ENCODE data around the gene SPATA25.
"Not testable (repeated sequence)": the region's sequence is repeated elsewhere in the genome, so short reads cannot be mapped to it uniquely, and the experiment has no call there.

Gene SPATA25, protein sequence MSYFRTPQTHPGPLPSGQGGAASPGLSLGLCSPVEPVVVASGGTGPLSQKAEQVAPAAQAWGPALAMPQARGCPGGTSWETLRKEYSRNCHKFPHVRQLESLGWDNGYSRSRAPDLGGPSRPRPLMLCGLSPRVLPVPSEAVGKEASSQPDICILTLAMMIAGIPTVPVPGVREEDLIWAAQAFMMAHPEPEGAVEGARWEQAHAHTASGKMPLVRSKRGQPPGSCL

DNA sequence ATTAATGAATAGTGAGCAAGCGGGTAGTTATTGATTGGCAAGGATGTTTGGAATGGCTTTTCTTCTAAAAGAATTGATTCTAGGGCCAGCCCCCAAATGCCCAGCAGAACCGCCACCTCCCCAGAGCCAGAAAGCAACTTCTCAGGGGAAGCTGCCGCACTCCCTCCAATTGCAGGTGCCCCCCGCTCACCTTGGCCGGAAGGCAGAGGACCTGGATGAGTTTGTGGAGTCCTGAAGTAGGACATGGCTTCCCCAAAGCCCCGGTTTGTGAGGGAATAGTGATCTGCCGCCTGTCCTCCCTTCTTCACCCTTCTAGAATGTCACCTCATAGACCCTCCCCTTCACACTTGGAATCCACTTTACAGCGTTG, at the start of gene SPATA25:
TSS of gene SPATA25 (minus strand) at position 277 of the 370 bp plus-strand sequence. CDS start at position 245, 32 bp downstream.
- no peak for DNase-seq

DNA sequence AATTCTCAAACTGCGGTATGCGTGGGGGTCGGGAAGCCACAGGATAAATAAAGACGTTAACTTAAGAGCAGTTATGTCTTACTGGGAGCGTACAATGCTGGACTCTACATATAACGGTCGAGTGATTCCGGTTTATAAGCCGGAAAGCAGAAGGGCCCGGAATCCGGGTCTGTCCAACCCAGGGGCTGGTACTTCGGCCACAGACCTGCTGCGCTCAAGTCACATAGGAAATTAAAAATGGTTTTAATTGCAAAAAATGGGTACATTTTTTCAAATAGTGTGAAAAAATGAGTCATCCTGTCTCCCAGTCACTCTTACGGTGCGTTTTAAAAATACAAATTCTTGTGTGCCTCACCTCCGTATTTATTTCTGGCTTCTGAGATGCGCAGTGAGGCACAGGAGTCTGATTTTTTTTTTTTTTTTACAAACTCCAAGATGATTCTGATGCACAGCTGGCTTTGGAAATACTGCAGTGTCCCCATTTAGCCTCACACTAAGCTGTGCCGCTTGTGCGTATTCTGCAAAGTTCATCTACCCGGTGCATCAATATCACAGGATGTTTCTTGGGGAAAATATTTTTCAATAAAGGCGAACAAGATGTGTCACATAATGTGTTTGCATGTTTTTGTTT, 48.1 kb upstream of the SPATA25 start:
- DNase-seq = no peak

DNA sequence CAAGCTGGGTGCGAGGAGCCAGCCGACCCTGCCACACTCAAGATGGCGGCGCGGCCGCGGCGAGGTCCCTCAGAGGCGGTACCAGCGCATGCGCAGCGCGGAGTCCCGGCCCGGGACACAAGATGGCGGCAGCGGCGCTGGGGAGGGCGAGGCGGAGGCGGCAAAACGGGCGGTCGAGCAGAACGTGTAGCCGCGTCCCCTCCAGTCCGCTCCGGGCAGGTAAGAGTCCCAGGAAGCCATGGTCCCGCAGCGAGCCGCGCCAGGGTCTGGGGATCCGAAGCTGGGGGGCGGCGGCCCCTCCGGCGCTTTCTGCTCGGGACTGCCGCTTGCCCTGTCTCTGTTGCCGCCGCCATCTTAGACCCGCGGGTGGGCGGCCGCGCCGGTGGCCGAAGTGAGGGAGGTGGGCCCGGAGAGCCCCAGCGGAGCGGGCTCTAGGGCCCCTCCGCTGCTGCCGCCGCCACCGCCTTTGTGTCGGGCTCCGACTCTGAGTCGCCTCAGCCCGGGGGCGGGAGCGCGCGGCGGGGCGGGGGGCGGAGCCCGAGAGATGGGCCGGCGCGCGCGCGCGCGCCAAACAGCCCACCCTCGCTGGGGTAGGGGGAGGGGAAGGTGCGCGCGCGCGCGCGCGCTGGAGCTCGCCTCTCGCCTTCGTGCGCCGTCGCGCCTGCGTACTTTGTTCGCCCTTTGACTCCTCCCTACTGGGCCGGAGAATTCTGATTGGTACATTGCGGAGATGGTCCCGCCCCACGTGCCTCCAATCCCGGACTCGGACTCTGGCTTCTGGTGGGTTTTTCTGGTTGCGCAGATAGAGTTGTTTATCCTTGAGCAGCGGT, 47.4 kb upstream of the SPATA25 start, which contains the start of gene PCIF1:
TSS of gene PCIF1 (plus strand) at position 98 of the 830 bp plus-strand sequence. CDS start 4,317 bp downstream, outside the sequence.
- DNase-seq = peak; percentile 98

DNA sequence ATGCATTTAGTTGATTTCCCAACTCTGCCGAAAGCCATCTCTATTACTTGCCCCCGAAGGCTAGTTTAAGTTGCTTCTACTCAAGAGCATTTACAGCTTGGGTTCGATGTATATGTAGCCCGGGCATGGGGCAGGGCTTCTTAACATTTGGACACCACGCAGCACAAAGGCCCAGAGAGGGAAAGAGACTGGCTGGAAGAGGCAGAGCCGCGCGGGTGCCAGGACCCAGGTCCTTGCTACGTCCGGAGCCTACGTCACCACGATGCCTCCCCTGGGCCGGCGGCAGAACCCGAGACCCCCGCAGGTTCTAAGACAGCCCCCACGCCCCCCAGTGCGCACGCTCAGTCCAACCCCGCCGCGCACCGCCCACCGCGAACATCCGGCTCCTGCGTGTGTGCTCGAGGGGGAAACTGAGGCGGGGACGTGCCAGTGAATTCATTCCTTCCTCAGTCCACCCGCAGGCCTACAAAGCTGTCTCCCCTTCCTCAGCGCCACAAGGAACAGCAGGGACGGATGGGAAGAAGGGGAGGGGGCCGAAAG, 46.7 kb upstream of the SPATA25 start:
- DNase-seq = peak; percentile 77

DNA sequence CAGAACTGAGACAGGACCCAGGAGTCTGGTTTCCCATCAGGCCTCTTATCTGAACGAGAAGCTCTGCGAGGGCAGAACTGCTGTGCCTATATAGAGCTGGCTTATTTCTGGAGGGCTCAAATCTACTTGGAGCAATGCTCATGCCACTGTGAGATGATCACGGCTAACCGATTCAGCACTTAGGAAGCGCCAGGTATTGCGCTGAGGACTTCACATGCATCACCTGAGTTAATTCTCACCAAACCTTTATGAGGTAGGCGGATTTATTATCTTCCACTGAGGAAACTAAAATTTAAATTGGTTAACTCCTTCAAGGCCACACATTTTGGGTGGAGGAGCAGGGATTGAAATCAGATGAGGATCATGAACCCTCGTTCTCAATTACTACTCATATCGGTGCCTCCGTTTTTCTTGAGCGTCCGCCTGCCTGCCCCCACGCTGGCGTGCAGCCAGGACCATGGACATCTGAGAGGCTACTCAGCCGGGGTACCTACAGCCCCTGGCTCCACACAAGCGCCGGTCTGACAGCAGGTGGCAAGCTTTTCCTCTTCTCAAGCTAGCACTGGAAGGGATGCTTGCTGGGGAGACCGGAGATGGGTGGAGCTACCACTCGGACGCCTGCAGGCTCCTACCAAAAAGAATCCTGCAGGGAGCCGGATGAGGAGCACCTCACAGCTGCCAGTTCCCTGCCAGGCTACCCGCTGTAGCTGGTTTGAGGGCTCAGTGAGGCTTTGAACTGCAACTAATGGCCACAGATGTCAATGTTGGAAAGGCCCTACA, 46.0 kb upstream of the SPATA25 start:
- peak; percentile 82 for DNase-seq

DNA sequence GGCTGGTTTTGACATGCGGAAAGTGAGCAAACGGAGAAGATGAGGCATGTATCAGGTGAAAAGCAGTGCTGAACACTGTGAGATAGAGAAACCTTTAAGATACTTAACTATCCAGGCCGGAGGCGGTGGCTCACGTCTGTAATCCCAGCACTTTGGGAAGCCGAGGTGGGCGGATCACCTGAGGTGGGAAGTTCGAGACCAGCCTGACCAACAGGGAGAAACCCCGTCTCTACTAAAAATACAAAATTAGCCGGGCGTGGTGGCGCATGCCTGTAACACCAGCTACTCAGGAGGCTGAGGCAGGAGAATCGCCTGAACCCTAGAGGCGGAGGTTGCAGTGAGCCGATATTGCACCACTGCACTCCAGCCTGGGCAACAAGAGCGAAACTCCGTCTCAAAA, 44.3 kb upstream of the SPATA25 start:
- DNase-seq = not testable (repeated sequence)

DNA sequence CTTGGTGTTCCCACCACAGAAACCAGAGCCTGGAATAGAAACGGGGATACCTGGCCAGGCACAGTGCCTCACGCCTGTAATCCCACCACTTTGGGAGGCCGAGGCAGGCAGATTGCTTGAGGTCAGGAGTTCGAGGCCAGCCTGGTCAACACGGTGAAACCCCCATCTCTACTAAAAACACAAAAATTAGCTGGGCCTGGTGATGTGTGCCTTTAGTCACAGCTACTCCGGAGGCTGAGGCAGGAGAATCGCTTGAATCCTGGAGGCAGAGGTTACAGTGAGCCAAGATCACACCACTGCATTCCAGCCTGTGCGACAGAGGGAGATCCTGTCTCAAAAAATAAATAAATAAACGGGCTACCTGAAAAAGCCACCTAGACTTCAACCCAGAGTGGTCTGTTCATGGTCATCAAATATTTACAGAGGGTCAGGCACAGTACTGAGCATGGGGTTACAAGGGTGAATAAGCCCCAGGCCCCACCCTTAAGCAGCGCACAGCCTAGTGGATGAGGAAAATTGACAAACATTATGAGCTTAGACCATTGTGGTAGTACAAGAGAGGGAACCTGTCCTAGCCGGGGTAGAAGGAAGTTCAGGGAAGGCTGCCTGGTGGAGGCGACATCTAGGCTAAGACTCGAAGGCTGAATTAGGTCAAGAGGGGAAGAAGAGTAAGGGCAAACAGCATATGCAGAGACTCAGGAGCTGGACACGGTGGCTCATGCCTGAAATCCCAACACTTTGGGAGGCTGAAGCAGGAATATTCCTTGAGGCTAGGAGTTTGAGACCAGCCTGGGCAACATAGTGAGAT, 39.9 kb upstream of the SPATA25 start:
- no peak for DNase-seq

DNA sequence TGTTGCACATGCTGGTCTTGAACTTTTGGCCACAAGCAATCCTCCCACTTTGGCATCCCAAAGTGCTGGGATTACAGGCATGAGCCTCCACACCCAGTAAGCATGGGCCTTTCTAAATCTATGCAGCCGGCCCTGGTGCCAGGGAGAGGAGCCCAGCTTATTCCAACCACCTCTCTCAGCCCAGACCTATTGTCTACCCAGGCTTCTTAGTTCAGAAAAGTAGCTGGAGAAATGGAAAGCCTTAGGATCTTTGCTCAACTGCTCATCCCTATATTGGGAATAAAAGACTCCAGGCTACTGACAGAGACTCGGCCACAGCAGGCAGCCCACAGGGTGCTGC, 39.3 kb upstream of the SPATA25 start:
- no peak for DNase-seq

DNA sequence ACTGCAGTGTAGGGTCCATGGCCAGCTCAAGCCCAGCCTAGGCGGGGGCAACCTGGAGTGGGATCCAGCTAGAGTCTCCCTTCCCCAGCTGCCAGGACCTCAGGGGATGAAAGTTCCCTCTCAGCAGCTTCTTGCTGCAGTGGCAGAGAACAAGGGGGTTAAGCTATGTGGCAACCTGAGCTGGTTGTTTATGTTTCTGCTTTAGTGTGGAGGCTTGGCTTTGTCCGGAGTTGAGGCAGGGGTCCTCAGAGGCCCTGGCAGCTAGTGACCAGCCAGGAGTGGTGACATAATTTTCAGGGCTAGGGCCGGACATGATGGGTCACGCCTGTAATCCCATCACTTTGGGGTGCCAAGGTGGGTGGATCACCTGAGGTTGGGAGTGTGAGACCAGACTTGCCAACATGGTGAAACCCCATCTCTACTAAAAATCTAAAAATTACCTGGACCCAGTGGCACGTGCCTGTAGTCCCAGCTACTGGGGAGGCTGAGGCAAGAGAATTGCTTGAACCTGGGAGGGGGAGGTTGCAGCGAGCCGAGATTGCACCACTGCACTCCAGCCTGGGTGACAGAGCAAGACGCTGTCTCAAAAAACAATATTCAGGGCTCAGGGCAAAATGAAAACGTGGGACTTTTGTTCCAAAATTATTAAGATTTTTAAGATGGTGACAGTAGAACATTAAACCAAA, 38.5 kb upstream of the SPATA25 start:
- DNase-seq = no peak

DNA sequence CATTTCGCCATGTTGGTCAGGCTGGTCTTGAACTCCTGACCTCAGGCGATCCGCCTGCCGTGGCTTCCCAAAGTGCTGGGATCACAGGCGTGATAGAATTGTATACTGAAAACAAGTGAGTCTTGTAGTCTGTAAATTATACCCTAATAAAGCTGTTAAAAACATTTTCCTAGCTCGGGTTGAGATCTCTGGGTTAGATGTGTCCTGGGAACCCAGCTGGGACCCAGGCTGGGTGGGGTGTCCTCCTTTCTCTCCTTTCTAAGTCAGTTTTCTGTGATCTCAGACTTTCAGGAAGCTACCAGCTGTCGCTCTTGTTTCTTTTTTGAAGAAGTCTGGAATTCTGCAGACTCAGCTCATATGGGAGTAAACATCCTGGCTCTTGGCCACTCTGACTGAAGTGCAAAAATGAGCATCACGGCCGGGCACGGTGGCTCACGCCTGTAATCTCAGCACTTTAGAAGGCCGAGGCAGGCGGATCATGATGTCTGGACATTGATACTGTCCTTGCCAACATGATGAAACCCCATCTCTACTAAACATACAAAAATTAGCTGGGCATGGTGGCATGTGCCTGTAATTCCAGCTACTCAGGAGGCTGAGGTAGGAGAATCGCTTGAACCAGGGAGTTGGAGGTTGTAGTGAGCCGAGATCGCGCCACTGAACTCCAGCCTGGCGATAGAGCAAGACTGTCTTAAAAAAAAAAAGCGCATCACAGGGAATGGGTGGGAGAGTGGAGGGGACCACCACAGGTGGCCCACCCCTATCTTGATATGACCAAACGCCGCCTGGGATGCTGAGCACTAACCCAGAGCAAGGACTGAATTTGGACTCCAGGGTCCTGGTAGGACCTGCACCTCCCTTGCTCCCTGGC, 37.2 kb upstream of the SPATA25 start:
- DNase-seq = no peak

DNA sequence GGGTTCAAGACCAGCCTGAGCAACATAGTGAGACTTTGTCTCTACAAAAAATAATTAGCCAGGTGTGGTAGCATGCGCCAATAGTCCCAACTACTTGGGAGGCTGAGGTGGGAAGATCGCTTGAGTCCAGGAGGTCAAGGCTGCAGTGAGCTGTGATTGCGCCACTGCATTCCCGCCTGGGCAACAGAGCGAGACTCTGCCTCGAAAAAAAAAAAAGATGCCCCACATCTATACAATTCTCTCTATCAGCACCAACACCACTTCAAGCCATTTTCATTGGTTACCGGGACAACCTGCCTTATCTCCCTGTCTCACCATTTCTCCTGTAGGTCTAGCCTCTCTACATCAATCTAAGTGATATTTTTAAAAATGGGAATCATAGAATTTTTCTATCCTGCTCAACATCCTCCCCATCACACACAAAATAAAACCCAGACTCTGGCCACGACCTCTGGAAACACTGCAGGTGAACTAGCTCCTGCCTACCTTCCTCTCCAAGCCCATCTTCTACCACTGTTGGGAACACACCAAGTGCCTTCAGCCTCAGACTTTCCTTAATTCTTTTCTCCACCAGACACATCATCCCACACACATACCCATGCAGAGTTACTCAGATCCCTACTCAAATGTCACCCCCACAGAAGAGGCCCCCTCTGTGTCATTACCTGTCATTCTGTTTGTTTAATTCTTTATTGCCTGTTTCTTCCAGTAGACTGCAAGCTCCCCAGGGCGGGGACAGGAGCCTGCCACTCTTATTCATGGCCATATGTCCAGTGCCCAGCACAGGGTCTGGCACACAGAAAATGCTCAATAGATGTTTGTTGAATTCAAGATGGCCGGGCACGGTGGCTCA, 34.1 kb upstream of the SPATA25 start:
- no peak for DNase-seq

DNA sequence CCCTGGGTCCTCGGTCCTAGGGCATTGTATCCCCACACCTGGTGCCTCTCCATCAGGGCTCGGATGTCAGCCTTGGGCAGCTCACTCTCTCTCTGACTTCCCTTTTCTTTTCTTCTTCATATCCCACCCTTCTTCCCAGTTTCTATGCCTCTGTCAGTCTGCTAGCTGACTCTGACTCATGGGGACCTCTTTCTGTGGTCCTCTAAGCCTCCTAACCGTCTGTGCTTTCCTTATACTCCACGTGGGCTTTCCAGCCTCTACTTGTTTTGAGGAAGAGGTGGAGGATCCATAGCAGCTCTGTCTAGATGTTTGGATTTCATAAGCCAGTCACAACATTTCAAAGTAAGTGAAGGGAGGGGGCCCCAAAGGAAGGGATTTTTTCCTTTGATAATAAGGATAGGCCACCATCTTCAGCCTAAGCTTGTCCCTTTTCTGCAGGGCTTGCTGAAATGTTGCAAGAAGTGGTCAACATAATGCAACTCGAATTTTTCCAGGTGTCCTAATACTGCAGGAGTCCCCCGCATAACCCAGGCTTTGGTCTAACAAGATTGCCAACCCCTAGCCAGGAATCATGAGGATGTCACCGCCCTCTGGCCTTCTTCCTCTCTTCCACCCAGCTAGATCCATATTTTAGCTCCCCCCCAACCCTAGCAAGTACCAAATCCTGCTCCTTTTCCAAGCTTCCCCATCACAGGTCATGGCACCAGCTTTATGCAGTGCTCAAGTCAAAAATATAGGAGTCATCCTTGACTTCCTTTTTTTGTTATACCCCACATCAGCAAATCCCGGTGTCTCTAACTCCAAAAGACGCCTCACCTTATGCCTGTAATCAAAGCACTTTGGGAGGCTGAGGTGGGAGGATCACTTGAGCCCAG, 33.3 kb upstream of the SPATA25 start:
- DNase-seq = no peak

DNA sequence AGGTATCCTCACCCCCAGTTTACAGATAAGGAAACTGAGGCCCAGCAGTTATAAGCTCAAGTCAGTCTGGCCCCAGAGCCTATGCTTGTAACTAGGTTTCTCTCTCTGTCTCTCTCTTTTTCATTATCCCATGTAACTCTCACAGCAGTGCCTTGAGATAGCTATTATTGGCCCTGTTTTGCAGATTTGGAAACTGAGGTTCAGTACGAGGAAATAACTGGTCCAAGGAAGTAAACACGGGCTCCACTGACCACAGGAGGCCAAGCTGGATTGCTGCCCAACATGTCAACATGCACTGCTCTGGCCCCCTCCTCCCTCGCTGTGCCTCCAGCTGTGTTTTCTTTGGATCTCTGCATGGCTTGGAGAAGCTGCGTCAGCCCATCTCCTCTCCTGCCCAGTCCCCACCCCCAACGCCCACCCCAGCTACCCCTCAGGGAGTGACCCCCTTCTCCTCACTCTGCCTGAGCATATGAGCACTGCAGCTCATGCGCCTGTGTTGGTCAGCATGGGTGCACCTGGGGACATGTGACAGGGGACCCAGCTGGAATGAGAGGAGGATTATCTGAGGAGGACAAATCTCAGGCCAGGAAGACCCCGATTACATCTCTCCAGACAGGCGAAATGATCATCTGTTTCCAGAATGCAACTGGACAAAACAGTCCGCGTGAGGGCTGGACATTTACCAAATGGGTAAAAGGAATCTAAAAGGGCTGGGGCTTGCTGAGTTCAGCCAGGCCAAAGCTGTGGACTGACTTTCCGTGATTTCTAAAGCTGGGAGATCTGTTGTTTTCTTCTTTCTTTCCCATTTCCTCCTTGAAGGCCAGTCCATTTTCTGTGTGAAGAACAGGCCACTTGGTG, 32.3 kb upstream of the SPATA25 start:
- peak; percentile 5 for DNase-seq

DNA sequence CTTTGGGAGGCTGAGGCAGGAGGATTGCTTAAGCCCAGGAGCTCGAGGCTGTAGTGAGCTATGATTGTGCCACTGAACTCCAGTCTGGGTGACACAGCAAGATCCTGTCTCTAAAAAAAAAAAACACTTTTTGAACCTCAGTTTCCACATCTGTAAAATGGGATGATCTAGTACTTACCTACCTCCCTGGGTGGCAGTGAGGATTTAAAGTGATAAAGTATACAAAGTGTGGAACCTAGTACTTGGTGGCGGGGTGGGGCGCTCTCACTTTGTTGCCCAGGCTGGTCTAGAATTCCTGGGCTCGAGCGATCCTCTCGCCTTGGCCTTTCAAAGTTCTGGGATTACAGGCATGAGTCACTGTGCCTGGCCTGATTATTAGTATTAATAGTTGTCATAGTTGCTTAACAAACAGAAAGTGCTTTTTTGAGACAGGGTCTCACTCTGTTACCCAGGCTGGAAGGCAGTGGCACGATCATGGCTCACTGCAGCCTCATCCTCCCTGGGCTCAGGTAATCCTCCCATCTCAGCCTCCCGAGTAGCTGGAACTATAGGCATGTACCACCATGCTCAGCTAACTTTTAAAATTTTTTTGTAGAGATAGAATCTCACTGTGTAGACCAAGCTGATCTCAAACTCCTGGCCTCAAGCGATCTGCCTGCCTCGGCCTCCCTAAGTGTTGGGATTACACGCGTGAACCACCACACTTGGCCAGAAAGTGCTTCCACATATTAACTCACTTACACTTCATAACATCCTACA, 31.5 kb upstream of the SPATA25 start:
- DNase-seq = no peak

DNA sequence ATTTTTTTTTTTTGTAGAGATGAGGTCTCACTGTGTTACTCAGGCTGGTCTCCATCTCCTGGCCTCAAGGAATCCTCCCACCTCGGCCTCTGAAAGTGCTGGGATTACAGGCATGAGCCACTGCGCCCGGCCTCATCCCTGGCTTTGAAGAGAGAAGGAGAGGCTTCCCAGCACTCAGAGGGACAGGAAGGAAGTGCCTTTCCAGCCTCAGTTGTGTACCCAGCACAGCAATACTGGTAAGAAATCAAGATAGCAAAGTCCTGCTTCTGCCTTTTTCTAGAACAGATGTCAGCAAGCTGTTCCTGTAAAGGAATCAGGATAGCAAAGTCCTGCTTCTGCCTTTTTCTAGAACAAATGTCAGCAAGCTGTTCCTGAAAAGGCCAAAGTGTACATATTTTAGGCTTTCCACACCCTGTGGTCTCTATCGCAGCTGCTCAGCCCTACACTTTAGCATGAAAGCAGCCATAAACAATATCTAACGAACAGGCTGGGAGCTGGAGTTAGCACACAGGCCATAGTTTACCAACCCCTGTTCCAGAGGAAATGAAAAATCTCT, 30.8 kb upstream of the SPATA25 start:
- DNase-seq = no peak

DNA sequence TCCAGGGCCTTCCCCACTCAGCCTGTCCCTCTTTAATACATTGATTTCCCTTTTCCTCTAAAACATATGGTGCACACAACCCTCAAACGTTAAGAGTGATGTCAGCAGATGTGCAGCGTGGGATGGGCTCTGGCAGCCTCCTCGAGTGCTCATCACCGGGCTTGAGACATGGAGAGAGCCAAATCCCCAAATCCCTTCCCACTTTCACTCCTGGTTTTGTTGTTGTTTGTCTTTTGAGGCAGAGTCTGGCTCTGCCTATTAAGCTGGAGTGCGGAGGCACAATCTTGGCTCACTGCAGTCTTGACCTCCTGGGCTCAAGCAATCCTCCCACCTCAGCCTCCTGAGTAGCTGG, 30.3 kb upstream of the SPATA25 start:
- no peak for DNase-seq
